HG03280 (cell line): Measurements from ENCODE around the gene TMEM59.
"Not testable (repeated sequence)": the region's sequence is repeated elsewhere in the genome, so short reads cannot be mapped to it uniquely, and the experiment has no call there.

ENCODE experiments used
- ATAC-seq: cut with Tn5 transposase; IDR thresholded peaks from one replicate; pipeline ENCODE4 v1.9.1; 2021; ENCODE audit warnings: mild to moderate bottlenecking, moderate library complexity; ENCODE audit not compliant: unreplicated experiment

The TMEM59 gene

GRCh38 chr1:54013393-54014008 is 39.5 kb downstream of the TMEM59 start:
- ATAC-seq = no peak

- ATAC-seq = no peak
Measured at GRCh38 chr1:54012863-54013262, 40.1 kb downstream of the TMEM59 start.

GRCh38 chr1:54012008-54012325 is 41.0 kb downstream of the TMEM59 start:
- ATAC-seq = no peak

GRCh38 chr1:54011316-54012007 is 41.5 kb downstream of the TMEM59 start:
- ATAC-seq = no peak

- no peak for ATAC-seq
Measured at GRCh38 chr1:54010415-54011117, 42.4 kb downstream of the TMEM59 start.

GRCh38 chr1:54009406-54009805 is 43.6 kb downstream of the TMEM59 start:
- ATAC-seq = no peak

GRCh38 chr1:54008876-54009275 is 44.1 kb downstream of the TMEM59 start:
- no peak for ATAC-seq

GRCh38 chr1:54007613-54008012 is 45.4 kb downstream of the TMEM59 start:
- no peak for ATAC-seq

GRCh38 chr1:54006508-54006907 is 46.5 kb downstream of the TMEM59 start:
- ATAC-seq = no peak

GRCh38 chr1:54004481-54005049 is 48.4 kb downstream of the TMEM59 start:
- ATAC-seq = no peak

- not testable (repeated sequence) for ATAC-seq
Measured at GRCh38 chr1:54003750-54004480, 49.1 kb downstream of the TMEM59 start.

GRCh38 chr1:54003249-54003646 is 49.8 kb downstream of the TMEM59 start:
- no peak for ATAC-seq

GRCh38 chr1:54002544-54003248 is 50.3 kb downstream of the TMEM59 start:
- ATAC-seq = no peak

- no peak for ATAC-seq
Measured at GRCh38 chr1:54001591-54001990, 51.4 kb downstream of the TMEM59 start.

GRCh38 chr1:53999920-54000319 is 53.1 kb downstream of the TMEM59 start:
- no peak for ATAC-seq

GRCh38 chr1:53998223-53998622 is 54.8 kb downstream of the TMEM59 start:
- no peak for ATAC-seq

GRCh38 chr1:53995683-53996082 is 57.3 kb downstream of the TMEM59 start:
- no peak for ATAC-seq

GRCh38 chr1:53994516-53994915 is 58.5 kb downstream of the TMEM59 start:
- not testable (repeated sequence) for ATAC-seq

- ATAC-seq = no peak
Measured at GRCh38 chr1:53992085-53992874, 60.7 kb downstream of the TMEM59 start.

- ATAC-seq = no peak
Measured at GRCh38 chr1:53987880-53988279, 65.1 kb downstream of the TMEM59 start.
